Mesenchymal stem cell (in vitro differentiated cells and primary cell): Measurements from ENCODE around the gene MPZL2.

Experiments
- DNase-seq: peaks from one replicate; pipeline ENCODE4 v3.0.0-alpha.2; 2013
- H2AFZ ChIP-seq: one replicate; pipeline ENCODE4 v1.6.1; 2013; ENCODE audit warnings: low read depth, mild to moderate bottlenecking, control low read depth, inconsistent platforms, low read length, moderate library complexity
- H2AK5ac ChIP-seq: 2 replicates; pipeline ENCODE4 v1.6.1; 2013; ENCODE audit warnings: low read length, moderate library complexity, mild to moderate bottlenecking, inconsistent platforms; ENCODE audit not compliant: severe bottlenecking
- H2BK120ac ChIP-seq: one replicate; pipeline ENCODE4 v1.6.1; 2013; ENCODE audit warnings: low read depth, mild to moderate bottlenecking, inconsistent platforms, low read length, moderate library complexity
- H2BK12ac ChIP-seq, 2 experiments: one replicate each; pipeline ENCODE4 v1.6.1; 2013; ENCODE audit warnings: inconsistent platforms in 2 of 2, low read length in 2 of 2, mild to moderate bottlenecking in 2 of 2, moderate library complexity in 2 of 2, control low read depth in 1 of 2
- H2BK15ac ChIP-seq: one replicate; pipeline ENCODE4 v1.6.1; 2013; ENCODE audit warnings: mild to moderate bottlenecking, low read depth, inconsistent platforms; ENCODE audit not compliant: poor library complexity, severe bottlenecking
- H2BK5ac ChIP-seq: 2 replicates; pipeline ENCODE4 v1.6.1; 2013; ENCODE audit warnings: low read depth, mild to moderate bottlenecking, low read length, control low read depth, inconsistent platforms; ENCODE audit not compliant: poor library complexity, severe bottlenecking
- H3K14ac ChIP-seq, 2 experiments: one replicate each; pipeline ENCODE4 v1.6.1; 2013; ENCODE audit warnings: inconsistent platforms in 2 of 2, low read length in 2 of 2, control low read depth in 1 of 2, mild to moderate bottlenecking in 1 of 2, moderate library complexity in 1 of 2
- H3K18ac ChIP-seq, 2 experiments: one replicate each; pipeline ENCODE4 v1.6.1; 2013; ENCODE audit warnings: inconsistent platforms in 2 of 2, low read length in 2 of 2, control low read depth in 1 of 2, low read depth in 1 of 2, mild to moderate bottlenecking in 1 of 2
- H3K23ac ChIP-seq, 2 experiments: one replicate each; pipeline ENCODE4 v1.6.1; 2013; ENCODE audit warnings: inconsistent platforms in 2 of 2, low read length in 2 of 2, mild to moderate bottlenecking in 2 of 2, moderate library complexity in 2 of 2, control low read depth in 1 of 2
- H3K27ac ChIP-seq: 2 replicates; pipeline ENCODE4 v1.5.1; 2013; ENCODE audit warnings: mild to moderate bottlenecking, moderate library complexity, low read length, control low read depth, inconsistent platforms; ENCODE audit not compliant: poor library complexity, severe bottlenecking
- H3K27me3 ChIP-seq, 2 experiments: 2 replicates each; pipeline versions ENCODE4 v1.6.1 to v1.7.0; 2013; ENCODE audit warnings: low read length in 2 of 2, mild to moderate bottlenecking in 2 of 2, moderate library complexity in 2 of 2, control low read depth in 1 of 2, inconsistent platforms in 1 of 2; ENCODE audit not compliant: control insufficient read depth in 1 of 2, insufficient read depth in 1 of 2
- H3K36me3 ChIP-seq, 2 experiments: 2 replicates each; pipeline versions ENCODE4 v1.6.1 to v1.7.0; 2013; ENCODE audit warnings: low read length in 2 of 2, control low read depth in 1 of 2, inconsistent platforms in 1 of 2, low read depth in 1 of 2, mild to moderate bottlenecking in 1 of 2; ENCODE audit not compliant: insufficient read depth in 2 of 2, control insufficient read depth in 1 of 2
- H3K4ac ChIP-seq, 2 experiments: one replicate each; pipeline ENCODE4 v1.6.1; 2013; ENCODE audit warnings: inconsistent platforms in 2 of 2, low read length in 2 of 2, mild to moderate bottlenecking in 2 of 2, moderate library complexity in 2 of 2, control low read depth in 1 of 2, low read depth in 1 of 2
- H3K4me1 ChIP-seq: 2 replicates; pipeline ENCODE4 v1.6.1; 2013; ENCODE audit warnings: low read depth, low read length, control low read depth; ENCODE audit not compliant: control insufficient read depth, insufficient read depth
- H3K4me2 ChIP-seq: 2 replicates; pipeline ENCODE4 v1.6.1; 2013; ENCODE audit warnings: low read length, mild to moderate bottlenecking, inconsistent platforms; ENCODE audit not compliant: poor library complexity, severe bottlenecking
- H3K4me3 ChIP-seq, 2 experiments: 2 replicates each; pipeline versions ENCODE4 v1.5.1 to v1.7.0; 2013; ENCODE audit warnings: low read length in 2 of 2, mild to moderate bottlenecking in 2 of 2, control low read depth in 1 of 2, low read depth in 1 of 2; ENCODE audit not compliant: insufficient read depth in 1 of 2
- H3K79me1 ChIP-seq: replicated peaks from 2 replicates; pipeline ENCODE4 v1.6.1; 2013; ENCODE audit warnings: mild to moderate bottlenecking, control low read depth, low read length, inconsistent platforms; ENCODE audit not compliant: poor library complexity, severe bottlenecking
- H3K9ac ChIP-seq: 2 replicates; pipeline ENCODE4 v1.7.0; 2013; ENCODE audit warnings: mild to moderate bottlenecking, low read length, moderate library complexity
- H3K9me3 ChIP-seq: 2 replicates; pipeline ENCODE4 v1.7.0; 2013; ENCODE audit warnings: mild to moderate bottlenecking, low read length; ENCODE audit not compliant: control insufficient read depth
- H4K8ac ChIP-seq: one replicate; pipeline ENCODE4 v1.6.1; 2013; ENCODE audit warnings: inconsistent platforms, mild to moderate bottlenecking, low read length, moderate library complexity
- H4K91ac ChIP-seq: one replicate; pipeline ENCODE4 v1.6.1; 2013; ENCODE audit warnings: mild to moderate bottlenecking, low read length, inconsistent platforms
- WGBS: methylation state at CpG from one replicate; pipeline ENCODE4 v1.1.7; 2013; ENCODE audit warnings: mixed read lengths; 5-methylcytosine and 5-hydroxymethylcytosine counted together

The MPZL2 gene

GRCh38 chr11:118226781-118227180 lies 37.3 kb downstream of the MPZL2 start:
- no peak overlapping the region for H3K4me3 ChIP-seq
- H3K27me3 ChIP-seq, result peaks cover 15 to 24% of the 10 kb centered on the region in 2 experiments
- no peak overlapping the region for H4K8ac ChIP-seq
- no peaks in the 10 kb centered on the region for H3K9me3 ChIP-seq
- H2BK15ac ChIP-seq, result no peak overlapping the region
- H3K4me1 ChIP-seq, result no peaks in the 10 kb centered on the region
- no peak overlapping the region for H2BK120ac ChIP-seq
- H3K4ac ChIP-seq, result no peak overlapping the region
- no peaks in the 10 kb centered on the region for H3K79me1 ChIP-seq
- no peak overlapping the region for H2BK5ac ChIP-seq
- no peak overlapping the region for H3K9ac ChIP-seq
- no peaks in the 10 kb centered on the region for H3K36me3 ChIP-seq
- H3K4me2 ChIP-seq, result no peak overlapping the region
- no peak overlapping the region for H2AK5ac ChIP-seq
- H3K23ac ChIP-seq, result no peak overlapping the region
- H2AFZ ChIP-seq, result no peak overlapping the region
- H2BK12ac ChIP-seq, result no peak overlapping the region
- H3K14ac ChIP-seq, result no peak overlapping the region
- H3K27ac ChIP-seq, result no peak overlapping the region
- no peak overlapping the region for H4K91ac ChIP-seq
- H3K18ac ChIP-seq, result no peak overlapping the region
- no peak for DNase-seq
- 69% methylated on average over 2 of the region's 2 CpGs for WGBS

- Histone ChIP-seq H3K4me1 (no peaks in the 10 kb centered on the region), H2BK120ac (no peak overlapping the region), H3K36me3 (no peaks in the 10 kb centered on the region), H3K14ac (no peak overlapping the region), H3K27me3 (peaks cover 18 to 29% of the 10 kb centered on the region in 2 experiments), H3K4me3 (no peak overlapping the region), H3K18ac (no peak overlapping the region), H3K23ac (no peak overlapping the region), H2BK5ac (no peak overlapping the region), H2AFZ (no peak overlapping the region), H3K79me1 (no peaks in the 10 kb centered on the region), H4K91ac (no peak overlapping the region), H2BK15ac (no peak overlapping the region), H3K9ac (no peak overlapping the region), H2BK12ac (no peak overlapping the region), H4K8ac (no peak overlapping the region), H3K9me3 (no peaks in the 10 kb centered on the region), H2AK5ac (no peak overlapping the region), H3K4me2 (no peak overlapping the region), H3K27ac (no peak overlapping the region), H3K4ac (no peak overlapping the region)
- no peak for DNase-seq
- 81% methylated on average over 7 of the region's 7 CpGs for WGBS
These were observed 37.8 kb downstream of the MPZL2 start for GRCh38 chr11:118226296-118226695.

- H3K4me3 ChIP-seq, result no peak within 1 kb of the TSS
- H4K8ac ChIP-seq, result no peak within 1 kb of the TSS
- no peaks in the 10 kb centered on the region for H3K79me1 ChIP-seq
- H3K27me3 ChIP-seq, result peaks cover 33 to 43% of the 10 kb centered on the region in 2 experiments
- H2BK5ac ChIP-seq, result no peak within 1 kb of the TSS
- no peak within 1 kb of the TSS for H2BK15ac ChIP-seq
- H2BK120ac ChIP-seq, result no peak within 1 kb of the TSS
- no peak within 1 kb of the TSS for H2AFZ ChIP-seq
- H3K27ac ChIP-seq, result no peak within 1 kb of the TSS
- H4K91ac ChIP-seq, result no peak within 1 kb of the TSS
- WGBS, result 88% methylated on average over 5 of the region's 6 CpGs
- no peak within 1 kb of the TSS for H3K23ac ChIP-seq
- no peak within 1 kb of the TSS for H3K9ac ChIP-seq
- H2AK5ac ChIP-seq, result no peak within 1 kb of the TSS
- no peak within 1 kb of the TSS for H3K4ac ChIP-seq
- H3K4me2 ChIP-seq, result no peak within 1 kb of the TSS
- H3K14ac ChIP-seq, result no peak within 1 kb of the TSS
- no peaks in the 10 kb centered on the region for H3K9me3 ChIP-seq
- H3K36me3 ChIP-seq, result no peaks in the 10 kb centered on the region
- no peaks in the 10 kb centered on the region for H3K4me1 ChIP-seq
- H2BK12ac ChIP-seq, result no peak within 1 kb of the TSS
- no peak for DNase-seq
- H3K18ac ChIP-seq, result no peak within 1 kb of the TSS
These were observed 39.4 kb downstream of the MPZL2 start, which contains the start of gene JAML for GRCh38 chr11:118224511-118225188. TSS of gene JAML (minus strand) at chr11:118225011. CDS start at chr11:118214866, 10,145 bp downstream.

DNA sequence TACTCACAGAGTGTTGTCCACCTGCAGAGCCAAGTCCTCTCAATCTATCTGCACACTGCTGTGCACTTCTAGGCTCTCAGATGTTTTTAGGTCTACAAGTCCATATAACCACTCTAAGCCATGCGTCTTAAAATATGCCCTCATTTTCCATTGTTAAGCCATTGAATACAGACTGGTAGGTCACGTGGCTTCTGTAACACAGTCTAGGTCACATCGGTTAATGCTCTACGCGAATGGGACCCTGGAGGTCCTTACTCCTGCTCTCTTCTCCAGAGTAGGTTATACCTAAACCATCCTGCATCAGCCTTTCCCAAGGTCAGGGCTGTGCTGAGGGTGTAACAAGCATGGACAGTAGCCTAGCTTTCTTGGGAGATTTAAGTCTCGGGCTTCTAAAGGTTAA lies 40.1 kb downstream of the MPZL2 start:
- Histone ChIP-seq H2BK15ac (no peak overlapping the region), H3K27me3 (peaks cover 39 to 50% of the 10 kb centered on the region in 2 experiments), H3K79me1 (no peaks in the 10 kb centered on the region), H3K4me1 (no peaks in the 10 kb centered on the region), H3K4me2 (no peak overlapping the region), H3K9ac (no peak overlapping the region), H3K27ac (no peak overlapping the region), H2AK5ac (no peak overlapping the region), H2AFZ (no peak overlapping the region), H3K18ac (no peak overlapping the region), H2BK120ac (no peak overlapping the region), H2BK5ac (no peak overlapping the region), H3K14ac (no peak overlapping the region), H3K4me3 (no peak overlapping the region), H4K91ac (no peak overlapping the region), H3K4ac (no peak overlapping the region), H3K23ac (no peak overlapping the region), H3K9me3 (no peaks in the 10 kb centered on the region), H2BK12ac (no peak overlapping the region), H4K8ac (no peak overlapping the region), H3K36me3 (no peaks in the 10 kb centered on the region)
- 93% methylated on average over 6 of the region's 6 CpGs for WGBS
- no peak for DNase-seq
